Measurements from ENCODE around the gene PADI1. TPM values are rescaled to one million over a fixed set of nuclear protein-coding genes. Genes with fewer than 3 reads are reported as not detected.
A peak's percentile ranks its signal among the peaks of the same experiment; 100 is the strongest.

Gene PADI1
- total and polyA plus RNA-seq, 3 donors from 2014 or later, result 0.31 to 1.6 TPM; not detected in 1

DNA sequence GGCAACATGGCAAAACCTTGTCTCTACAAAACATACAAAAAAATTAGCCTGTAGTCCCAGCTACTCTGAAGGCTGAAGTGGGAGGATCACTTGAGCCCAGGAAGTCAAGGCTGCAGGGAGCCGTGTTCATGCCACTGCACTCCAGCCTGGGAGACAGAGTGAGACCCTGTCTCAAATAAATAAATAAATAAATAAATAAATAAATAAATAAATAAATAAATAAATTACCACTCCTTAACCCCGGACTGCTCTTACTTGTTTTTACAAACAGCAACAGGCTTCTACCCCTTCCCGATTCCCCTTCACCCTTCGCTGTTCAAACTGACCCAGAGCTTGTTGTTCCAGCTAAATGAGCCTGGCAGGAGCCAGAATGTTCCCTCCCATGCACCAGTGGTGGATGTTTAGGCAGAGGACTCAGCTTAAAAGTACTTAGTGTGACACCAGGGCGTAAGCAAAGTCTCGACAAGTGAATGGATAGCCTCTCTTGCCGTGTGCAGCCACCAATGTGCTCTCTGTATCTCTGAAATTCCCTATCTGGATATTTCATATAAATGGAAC lies 22.5 kb downstream of the PADI1 start:
- no peak for TF ChIP-seq POLR2A (IDR thresholded peaks at IDR 0.05)
- TF ChIP-seq, protein P1, sequence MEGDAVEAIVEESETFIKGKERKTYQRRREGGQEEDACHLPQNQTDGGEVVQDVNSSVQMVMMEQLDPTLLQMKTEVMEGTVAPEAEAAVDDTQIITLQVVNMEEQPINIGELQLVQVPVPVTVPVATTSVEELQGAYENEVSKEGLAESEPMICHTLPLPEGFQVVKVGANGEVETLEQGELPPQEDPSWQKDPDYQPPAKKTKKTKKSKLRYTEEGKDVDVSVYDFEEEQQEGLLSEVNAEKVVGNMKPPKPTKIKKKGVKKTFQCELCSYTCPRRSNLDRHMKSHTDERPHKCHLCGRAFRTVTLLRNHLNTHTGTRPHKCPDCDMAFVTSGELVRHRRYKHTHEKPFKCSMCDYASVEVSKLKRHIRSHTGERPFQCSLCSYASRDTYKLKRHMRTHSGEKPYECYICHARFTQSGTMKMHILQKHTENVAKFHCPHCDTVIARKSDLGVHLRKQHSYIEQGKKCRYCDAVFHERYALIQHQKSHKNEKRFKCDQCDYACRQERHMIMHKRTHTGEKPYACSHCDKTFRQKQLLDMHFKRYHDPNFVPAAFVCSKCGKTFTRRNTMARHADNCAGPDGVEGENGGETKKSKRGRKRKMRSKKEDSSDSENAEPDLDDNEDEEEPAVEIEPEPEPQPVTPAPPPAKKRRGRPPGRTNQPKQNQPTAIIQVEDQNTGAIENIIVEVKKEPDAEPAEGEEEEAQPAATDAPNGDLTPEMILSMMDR (IDR thresholded peaks at IDR 0.05), result no peak
- 43 to 50% methylated on average over 7 of the region's 7 CpGs for WGBS, 2 donors

DNA sequence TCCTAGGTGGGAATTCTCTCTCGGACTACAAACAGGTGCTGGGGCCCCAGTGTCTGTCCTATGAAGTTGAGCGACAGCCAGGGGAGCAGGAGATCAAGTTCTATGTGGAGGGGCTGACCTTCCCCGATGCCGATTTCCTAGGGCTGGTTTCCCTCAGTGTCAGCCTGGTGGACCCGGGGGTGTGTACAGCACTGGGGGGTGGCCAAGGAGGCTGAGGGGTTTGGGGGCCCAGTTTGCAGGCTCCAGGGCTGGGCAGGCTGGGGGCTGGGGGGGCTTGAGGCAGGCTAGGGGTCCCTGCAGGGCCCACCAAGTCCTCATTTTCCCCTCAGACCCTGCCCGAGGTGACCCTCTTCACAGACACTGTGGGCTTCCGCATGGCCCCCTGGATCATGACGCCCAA lies 23.7 kb downstream of the PADI1 start:
- no peaks in the 10 kb centered on the region for H3K27me3 ChIP-seq
- H3K4me1 ChIP-seq, result no peaks in the 10 kb centered on the region
- no peak overlapping the region for H3K27ac ChIP-seq
- DNase-seq, result no peak
- no peaks in the 10 kb centered on the region for H3K9me3 ChIP-seq
- TF ChIP-seq POLR2A (IDR thresholded peaks at IDR 0.05), result no peak
- TF ChIP-seq, protein P1 (IDR thresholded peaks at IDR 0.05), result no peak
- H3K36me3 ChIP-seq (ENCODE audit: low read depth, missing control alignments), result no peaks in the 10 kb centered on the region
- intact Hi-C loops (cut with DNase I; ENCODE audit: low total_unique reads), result no loop called here
- H3K4me3 ChIP-seq, result no peak overlapping the region
- WGBS, 2 donors, result 77 to 100% methylated on average over 1 to 8 of the region's 8 CpGs

More for the DNA sequence above, 22.5 kb downstream of the PADI1 start:
- no peaks in the 10 kb centered on the region for H3K4me1 ChIP-seq
- no peaks in the 10 kb centered on the region for H3K36me3 ChIP-seq (ENCODE audit: low read depth, missing control alignments)
- no peaks in the 10 kb centered on the region for H3K9me3 ChIP-seq
- no peak overlapping the region for H3K4me3 ChIP-seq
- intact Hi-C loops (cut with DNase I; ENCODE audit: low total_unique reads), result no loop called here
- peak; percentile 20 for DNase-seq
- no peaks in the 10 kb centered on the region for H3K27me3 ChIP-seq
- no peak overlapping the region for H3K27ac ChIP-seq

DNA sequence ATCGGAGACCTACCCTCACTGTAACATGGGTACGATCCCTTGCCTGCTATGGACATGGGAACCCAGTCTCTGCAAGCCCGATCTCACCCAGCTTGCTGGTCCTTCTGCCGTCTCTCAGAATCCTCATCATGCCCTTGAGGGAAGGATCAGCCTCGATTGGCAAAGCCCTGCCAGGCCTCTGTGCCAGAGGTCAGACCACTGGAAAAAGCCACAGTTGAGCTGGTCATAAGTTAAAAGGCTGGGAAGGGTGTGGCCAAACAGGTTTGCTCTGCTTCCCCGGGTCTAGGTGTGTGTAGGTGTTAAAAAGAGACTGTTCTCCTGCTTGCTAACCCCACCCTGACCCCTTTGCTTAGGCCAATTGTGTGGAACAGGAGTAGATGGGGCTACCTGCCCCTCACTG lies 24.5 kb downstream of the PADI1 start:
- Histone ChIP-seq H3K4me3 (no peak overlapping the region), H3K27me3 (no peaks in the 10 kb centered on the region), H3K36me3 (ENCODE audit: low read depth, missing control alignments) (no peaks in the 10 kb centered on the region), H3K4me1 (no peaks in the 10 kb centered on the region), H3K27ac (no peak overlapping the region), H3K9me3 (no peaks in the 10 kb centered on the region)
- no peak for DNase-seq
- 77 to 84% methylated on average over 4 to 6 of the region's 6 CpGs for WGBS, 2 donors
- intact Hi-C loops (cut with DNase I; ENCODE audit: low total_unique reads), result no loop called here
- no peak for TF ChIP-seq POLR2A (IDR thresholded peaks at IDR 0.05)
- TF ChIP-seq, protein P1 (IDR thresholded peaks at IDR 0.05), result no peak

DNA sequence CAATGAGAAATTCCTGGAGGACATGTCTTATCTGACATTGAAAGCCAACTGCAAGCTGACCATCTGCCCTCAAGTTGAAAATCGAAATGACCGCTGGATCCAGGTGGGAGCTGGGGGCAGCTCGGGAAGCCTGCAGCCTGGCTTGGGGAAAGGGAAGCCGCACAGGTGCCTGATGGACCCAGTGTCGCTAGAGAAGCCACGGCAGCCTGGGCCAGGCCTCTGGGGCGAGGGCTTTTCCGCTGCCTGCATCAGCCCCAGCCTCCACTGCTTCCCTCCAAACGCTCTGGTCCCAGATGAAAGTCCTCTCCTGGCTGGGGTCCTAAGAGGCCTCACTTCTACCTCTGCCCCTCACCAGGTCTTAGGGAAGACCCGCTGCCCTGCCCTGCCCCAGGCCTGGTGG lies 25.2 kb downstream of the PADI1 start:
- Histone ChIP-seq H3K27me3 (no peaks in the 10 kb centered on the region), H3K4me3 (no peak overlapping the region), H3K4me1 (no peaks in the 10 kb centered on the region), H3K27ac (no peak overlapping the region), H3K36me3 (ENCODE audit: low read depth, missing control alignments) (no peaks in the 10 kb centered on the region), H3K9me3 (no peaks in the 10 kb centered on the region)
- TF ChIP-seq POLR2A (IDR thresholded peaks at IDR 0.05), result no peak
- TF ChIP-seq, protein P1 (IDR thresholded peaks at IDR 0.05), result no peak
- intact Hi-C loops (cut with DNase I; ENCODE audit: low total_unique reads), result no loop called here
- no peak for DNase-seq
- 88 to 92% methylated on average over 8 to 10 of the region's 10 CpGs for WGBS, 2 donors

DNA sequence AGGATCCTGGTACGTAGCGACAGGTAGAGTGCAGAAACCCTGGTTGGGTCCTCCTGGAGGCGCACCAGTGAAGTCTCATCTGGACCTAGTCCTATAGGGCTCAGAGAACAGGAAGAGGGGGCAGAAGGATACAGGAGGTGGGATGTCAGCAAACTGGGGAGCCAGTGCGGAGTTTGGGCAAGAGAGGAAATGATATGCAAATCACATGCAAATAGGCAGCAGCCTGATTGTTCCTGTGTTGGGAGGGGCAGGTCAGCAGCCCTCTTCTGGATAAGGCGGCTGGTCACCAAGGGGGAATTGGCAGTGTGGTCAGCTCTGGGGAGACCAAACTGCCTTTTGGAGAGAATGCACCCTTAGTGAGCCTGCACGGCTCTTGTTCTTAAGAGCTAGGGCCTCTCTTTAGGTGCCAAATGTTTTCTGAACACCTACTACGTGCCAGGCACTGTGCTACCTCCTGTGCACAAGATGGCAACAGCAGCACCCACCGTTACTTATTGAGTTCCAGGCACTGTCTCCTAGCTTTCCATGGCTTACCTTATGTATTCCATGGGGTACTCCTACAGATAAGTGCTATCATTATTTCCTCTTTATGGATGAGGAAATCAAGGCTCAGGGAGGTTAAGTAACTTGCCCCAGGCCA lies 25.9 kb downstream of the PADI1 start:
- no peaks in the 10 kb centered on the region for H3K9me3 ChIP-seq
- no peaks in the 10 kb centered on the region for H3K36me3 ChIP-seq (ENCODE audit: low read depth, missing control alignments)
- TF ChIP-seq, protein P1 (IDR thresholded peaks at IDR 0.05), result no peak
- TF ChIP-seq POLR2A (IDR thresholded peaks at IDR 0.05), result no peak
- intact Hi-C loops (cut with DNase I; ENCODE audit: low total_unique reads), result no loop called here
- H3K4me1 ChIP-seq, result no peaks in the 10 kb centered on the region
- H3K4me3 ChIP-seq, result no peak overlapping the region
- H3K27ac ChIP-seq, result no peak overlapping the region
- DNase-seq, result no peak
- WGBS, 2 donors, result 85 to 86% methylated on average over 8 of the region's 8 CpGs
- no peaks in the 10 kb centered on the region for H3K27me3 ChIP-seq

Data from testis (tissue), 3 donors.